Adrenal gland (tissue), 5 donors: ENCODE measurements around the gene OSER1.

Experiments
- CTCF ChIP-seq, 6 experiments: fragments of 450-650 bp in 4 of 6; fragments of 200-600 bp in 2 of 6; sonication (generic) in 1 of 6; IDR thresholded peaks; 1 replicate in 5 of 6; 2 replicates in 1 of 6; pipeline versions ENCODE4 v1.5.1 to v1.8.0; 2016 to 2021; ENCODE audit warnings: antibody characterized with exemption in 6 of 6, mild to moderate bottlenecking in 2 of 6, moderate library complexity in 1 of 6
- POLR2A ChIP-seq, 2 donors: fragments of 450-650 bp; IDR thresholded peaks; one replicate each; pipeline ENCODE4 v1.6.1; 2017; ENCODE audit warnings: antibody characterized with exemption in 2 of 2, mild to moderate bottlenecking in 2 of 2, moderate library complexity in 1 of 2
- donor health status: DM: no; HTN: no; CAD: no.

GRCh38 chr20:44221368-44221954, 10.9 kb upstream of the OSER1 start:
- no peak for TF ChIP-seq CTCF (IDR thresholded peaks at IDR 0.05)
- TF ChIP-seq POLR2A (IDR thresholded peaks at IDR 0.05), result no peak
